HG02943 (cell line): ENCODE results near the gene POU2AF2.
"Not testable (repeated sequence)": the region's sequence is repeated elsewhere in the genome, so short reads cannot be mapped to it uniquely, and the experiment has no call there.

ENCODE experiments used
- ATAC-seq: cut with Tn5 transposase; IDR thresholded peaks from one replicate; pipeline ENCODE4 v1.9.1; 2021; ENCODE audit warnings: mild to moderate bottlenecking, low read depth, moderate library complexity; ENCODE audit not compliant: unreplicated experiment

The POU2AF2 gene

GRCh38 chr11:111245425-111245824 lies at the start of gene POU2AF2:
TSS of gene POU2AF2 (plus strand) at chr11:111245725. CDS start at chr11:111245854, 129 bp downstream.
- no peak for ATAC-seq

GRCh38 chr11:111200010-111200534 lies 45.5 kb upstream of the POU2AF2 start:
- ATAC-seq = no peak

DNA sequence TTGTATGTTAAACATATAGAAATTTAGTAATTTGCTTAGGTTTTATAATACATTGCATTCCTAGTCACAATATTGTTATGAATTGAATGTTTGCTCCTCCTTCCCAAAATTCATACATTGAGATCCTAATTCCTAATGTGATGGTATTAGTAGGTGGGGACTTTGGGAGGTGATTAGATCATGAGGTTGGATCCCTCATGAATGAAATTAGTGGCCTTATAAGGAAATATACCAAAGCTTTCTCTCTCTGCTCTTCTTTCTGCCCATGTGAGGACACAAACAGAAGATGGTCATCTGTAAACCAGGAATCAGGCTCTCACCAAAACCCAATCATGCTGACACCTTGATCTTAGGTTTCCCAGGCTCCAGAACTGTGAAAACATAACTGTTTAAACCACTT lies 41.3 kb upstream of the POU2AF2 start:
- ATAC-seq = no peak

DNA sequence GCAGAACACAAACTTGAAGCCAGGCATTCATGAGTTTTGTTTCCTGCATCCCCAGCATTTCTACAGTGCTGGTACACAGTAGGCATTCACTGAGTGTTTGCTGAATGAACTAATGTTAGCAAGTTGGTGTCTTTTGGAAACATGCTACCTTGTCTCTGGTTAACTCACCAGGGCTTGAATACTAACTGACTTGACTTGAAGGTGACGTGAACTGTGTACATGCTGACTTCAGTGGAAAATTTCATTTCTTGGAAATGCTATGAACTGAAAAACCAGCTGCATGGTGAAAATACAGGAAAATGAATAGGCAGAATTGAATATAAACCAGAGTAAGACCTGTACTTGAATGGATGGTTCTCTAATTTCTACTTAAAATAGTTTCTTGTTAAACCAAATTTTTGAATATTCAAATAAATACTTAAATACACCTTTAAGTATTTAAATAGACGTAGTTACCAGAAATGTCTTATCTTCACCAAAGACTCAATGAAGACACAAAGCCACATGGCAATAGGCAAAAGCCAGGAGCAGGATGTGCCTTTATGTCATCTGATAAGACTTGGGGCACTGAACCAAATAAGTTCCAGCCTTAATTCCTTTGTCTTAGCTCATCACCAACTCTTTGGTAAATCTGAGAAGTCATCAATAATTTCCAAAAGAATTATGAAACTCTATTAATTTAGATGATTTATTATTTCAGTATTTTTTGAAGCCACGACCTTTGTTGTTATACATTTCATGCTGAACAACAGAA lies 39.7 kb upstream of the POU2AF2 start:
- no peak for ATAC-seq

DNA sequence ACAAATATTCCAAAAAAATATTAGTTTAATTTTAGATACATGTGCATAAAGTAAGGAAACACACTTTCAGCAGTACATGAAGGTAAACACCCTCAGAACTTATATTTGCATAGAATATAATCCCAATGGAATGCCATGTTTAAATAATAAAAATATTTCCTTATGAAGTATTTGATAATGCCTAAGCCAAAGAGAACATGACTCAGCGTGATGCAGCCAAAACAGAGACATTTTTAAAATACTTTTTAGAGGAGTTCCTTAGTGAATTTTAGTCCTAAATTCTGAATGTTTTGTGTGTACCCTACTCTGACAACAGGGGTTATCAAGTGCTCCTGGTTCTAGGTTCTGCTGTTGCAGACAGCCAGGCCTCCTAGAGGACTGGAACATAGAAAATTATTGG lies 39.1 kb upstream of the POU2AF2 start:
- no peak for ATAC-seq

DNA sequence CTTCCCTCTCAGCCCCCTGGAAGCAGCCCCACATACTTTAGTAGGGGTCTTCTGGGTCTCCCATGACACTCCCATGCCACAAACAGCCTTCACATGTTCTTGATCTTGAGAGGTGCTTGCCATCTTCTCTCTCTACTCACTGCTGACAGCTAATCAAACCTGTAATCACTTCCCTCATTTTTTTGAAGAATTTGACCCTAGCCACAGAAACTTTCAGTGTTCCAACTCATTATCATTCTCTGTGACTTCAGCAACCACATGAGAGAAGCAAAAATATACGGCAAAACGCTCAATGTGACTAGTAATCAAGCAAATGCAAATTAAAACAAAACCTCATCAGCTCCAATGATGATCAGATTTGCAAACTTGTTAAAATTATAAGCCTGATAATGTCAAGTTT lies 38.3 kb upstream of the POU2AF2 start:
- ATAC-seq = no peak

- ATAC-seq = no peak
Measured at GRCh38 chr11:111209543-111210355, 35.8 kb upstream of the POU2AF2 start.

GRCh38 chr11:111213256-111213655 lies 32.3 kb upstream of the POU2AF2 start:
- no peak for ATAC-seq

GRCh38 chr11:111220721-111221120 lies 24.8 kb upstream of the POU2AF2 start:
- ATAC-seq = no peak

DNA sequence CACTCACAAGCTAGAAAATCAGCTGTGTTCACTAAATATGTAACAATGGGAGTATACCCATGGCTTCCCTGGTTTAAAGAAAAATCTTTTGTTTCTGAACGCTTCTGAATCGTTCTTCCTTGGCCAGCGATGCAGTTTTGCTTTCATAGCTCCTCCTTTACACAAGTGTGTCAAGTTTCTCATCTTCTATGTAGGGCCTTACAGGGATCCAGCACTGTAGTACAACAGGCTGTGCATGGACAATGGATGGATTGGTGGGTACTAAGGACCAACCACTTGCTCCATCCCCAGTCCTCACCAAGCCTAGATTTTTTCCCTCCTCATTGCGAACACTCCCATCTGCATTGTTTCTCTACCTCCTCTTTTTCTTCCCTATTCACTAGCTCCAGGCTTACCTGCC lies 24.3 kb upstream of the POU2AF2 start:
- no peak for ATAC-seq

DNA sequence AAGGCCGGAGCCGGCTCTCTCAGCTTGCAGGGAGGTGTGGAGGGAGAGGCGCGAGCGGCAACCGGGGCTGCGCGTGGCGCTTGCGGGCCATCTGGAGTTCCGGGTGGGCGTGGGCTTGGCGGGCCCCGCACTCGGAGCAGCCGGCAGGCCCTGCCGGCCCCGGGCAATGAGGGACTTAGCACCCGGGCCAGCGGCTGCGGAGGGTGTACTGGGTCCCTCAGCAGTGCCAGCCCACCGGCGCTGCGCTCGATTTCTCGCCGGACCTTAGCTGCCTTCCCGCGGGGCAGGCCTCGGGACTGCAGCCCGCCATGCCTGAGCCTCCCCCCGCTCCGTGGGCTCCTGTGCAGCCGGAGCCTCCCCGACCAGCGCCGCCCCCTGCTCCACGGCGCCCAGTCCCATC lies 23.6 kb upstream of the POU2AF2 start:
- not testable (repeated sequence) for ATAC-seq

GRCh38 chr11:111222821-111223455 lies 22.6 kb upstream of the POU2AF2 start:
- not testable (repeated sequence) for ATAC-seq

- no peak for ATAC-seq
Measured at GRCh38 chr11:111225881-111226280, 19.6 kb upstream of the POU2AF2 start.

DNA sequence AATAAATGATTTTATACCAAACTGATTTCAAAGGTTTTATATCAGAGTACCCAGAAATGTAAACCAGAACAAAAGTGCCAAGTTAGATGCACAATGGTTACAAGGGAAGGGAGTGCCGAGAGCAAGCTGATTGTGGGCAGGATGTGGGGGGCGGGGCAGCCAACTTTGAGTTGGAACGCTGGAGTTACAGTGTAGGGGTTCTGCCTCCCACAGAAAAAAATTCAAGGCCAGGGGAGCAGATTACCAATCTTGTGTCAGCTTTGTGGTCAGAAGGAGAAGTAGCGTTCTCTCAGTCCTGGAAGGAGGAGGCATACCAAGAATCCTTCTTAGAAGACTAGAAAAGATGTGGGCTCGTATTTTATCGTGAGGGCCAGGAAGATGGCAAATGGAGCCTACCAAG lies 15.9 kb upstream of the POU2AF2 start:
- no peak for ATAC-seq

- ATAC-seq = peak; percentile 42
Measured at GRCh38 chr11:111230122-111230465, 15.4 kb upstream of the POU2AF2 start.

DNA sequence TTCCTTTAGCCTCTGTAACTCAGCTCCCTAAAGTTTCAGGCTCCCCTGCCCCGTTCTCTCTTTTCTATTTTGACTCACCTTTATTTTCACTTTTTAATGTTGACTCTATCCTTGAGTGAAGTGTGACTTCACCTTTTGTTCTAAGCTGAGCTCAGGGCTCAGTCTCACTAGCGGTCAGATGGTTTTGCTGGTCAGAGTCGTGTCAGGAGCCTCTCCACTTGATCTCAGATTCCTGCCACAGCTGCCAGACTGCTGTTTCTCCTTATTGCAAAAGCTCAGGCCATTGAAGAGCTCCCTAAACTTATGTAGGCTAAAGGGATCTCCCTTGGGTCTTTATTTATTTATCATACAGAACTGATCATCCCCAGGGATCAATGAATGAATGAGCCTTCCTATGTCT lies 13.7 kb upstream of the POU2AF2 start:
- ATAC-seq = no peak

- no peak for ATAC-seq
Measured at GRCh38 chr11:111236383-111236782, 9.1 kb upstream of the POU2AF2 start.

GRCh38 chr11:111237926-111238325 lies 7.6 kb upstream of the POU2AF2 start:
- no peak for ATAC-seq

GRCh38 chr11:111246956-111247355 lies 1.4 kb downstream of the POU2AF2 start:
- no peak for ATAC-seq

DNA sequence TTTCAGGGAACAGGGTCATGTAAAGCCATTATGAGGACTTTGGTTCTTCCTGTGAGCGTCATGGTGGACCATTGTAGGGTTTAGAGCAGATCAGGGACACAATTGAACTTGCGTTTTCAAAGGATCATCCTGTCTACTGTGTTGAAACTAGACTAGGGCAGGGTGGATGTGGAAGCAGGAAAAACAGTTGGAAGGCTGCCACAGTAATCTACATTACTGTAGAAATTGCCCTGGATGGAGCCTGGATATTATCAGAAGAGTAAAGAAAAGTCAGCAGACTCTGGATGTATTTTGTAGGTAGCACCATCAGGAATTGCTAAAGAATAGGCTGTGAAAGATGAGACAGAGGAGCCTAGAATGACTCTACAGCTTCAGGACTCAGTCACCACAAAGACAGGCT lies 5.4 kb downstream of the POU2AF2 start:
- no peak for ATAC-seq

DNA sequence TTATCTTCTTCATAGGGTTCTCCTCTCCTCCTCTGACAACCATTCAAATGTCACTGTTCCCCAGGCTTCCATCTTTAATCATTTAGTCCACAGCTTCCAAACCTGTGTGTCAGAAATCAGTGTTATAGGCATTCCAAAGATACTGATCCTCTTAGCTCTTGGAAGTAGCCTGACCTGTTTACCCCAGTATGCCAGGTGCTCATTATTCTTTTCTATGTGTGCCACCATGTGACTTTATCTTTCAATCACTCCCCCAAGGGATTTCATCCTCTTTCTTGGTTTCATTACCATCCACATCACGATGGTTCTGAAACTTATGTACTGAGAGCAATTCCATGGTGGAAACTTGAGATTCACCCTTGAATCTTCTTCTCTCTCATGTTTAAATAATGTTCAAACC lies 7.6 kb downstream of the POU2AF2 start:
- no peak for ATAC-seq
